ENCODE data around the gene ZNF263.

DNA sequence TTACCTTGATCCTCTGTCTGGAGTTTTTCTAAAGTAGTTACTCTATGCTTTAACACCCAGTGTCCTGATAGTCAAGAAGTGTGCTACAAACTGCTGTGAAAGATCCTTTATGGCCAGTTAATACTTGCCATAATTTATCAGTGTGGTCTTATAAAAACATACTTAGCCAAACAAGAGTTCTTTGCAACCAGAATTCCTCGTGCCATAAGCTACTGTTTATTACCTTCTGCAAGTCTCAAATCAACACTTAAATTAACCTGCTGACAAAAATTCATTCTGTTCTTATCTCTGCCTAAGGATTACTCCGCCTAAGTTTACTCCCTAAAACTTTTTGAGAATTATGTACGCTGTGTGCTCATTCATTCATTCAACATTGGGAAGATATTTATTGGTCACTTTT, 44.8 kb downstream of the ZNF263 start:
- TF ChIP-seq, protein P1, sequence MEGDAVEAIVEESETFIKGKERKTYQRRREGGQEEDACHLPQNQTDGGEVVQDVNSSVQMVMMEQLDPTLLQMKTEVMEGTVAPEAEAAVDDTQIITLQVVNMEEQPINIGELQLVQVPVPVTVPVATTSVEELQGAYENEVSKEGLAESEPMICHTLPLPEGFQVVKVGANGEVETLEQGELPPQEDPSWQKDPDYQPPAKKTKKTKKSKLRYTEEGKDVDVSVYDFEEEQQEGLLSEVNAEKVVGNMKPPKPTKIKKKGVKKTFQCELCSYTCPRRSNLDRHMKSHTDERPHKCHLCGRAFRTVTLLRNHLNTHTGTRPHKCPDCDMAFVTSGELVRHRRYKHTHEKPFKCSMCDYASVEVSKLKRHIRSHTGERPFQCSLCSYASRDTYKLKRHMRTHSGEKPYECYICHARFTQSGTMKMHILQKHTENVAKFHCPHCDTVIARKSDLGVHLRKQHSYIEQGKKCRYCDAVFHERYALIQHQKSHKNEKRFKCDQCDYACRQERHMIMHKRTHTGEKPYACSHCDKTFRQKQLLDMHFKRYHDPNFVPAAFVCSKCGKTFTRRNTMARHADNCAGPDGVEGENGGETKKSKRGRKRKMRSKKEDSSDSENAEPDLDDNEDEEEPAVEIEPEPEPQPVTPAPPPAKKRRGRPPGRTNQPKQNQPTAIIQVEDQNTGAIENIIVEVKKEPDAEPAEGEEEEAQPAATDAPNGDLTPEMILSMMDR (IDR thresholded peaks at IDR 0.05; ENCODE audit: insufficient read depth, low read depth, low read length), result no peak
- no peak for TF ChIP-seq EZH2 (IDR thresholded peaks at IDR 0.05; ENCODE audit: insufficient read depth, low read length)

All from astrocyte (in vitro differentiated cells and primary cell).